Measurements from ENCODE around the gene PCNX2. TPM values are rescaled to one million over a fixed set of nuclear protein-coding genes. Genes with fewer than 3 reads are reported as not detected.

Gene PCNX2
- total and polyA plus RNA-seq, 2 experiments from 2014 or later: 42.9 to 88.3 TPM

GRCh38 chr1:233102341-233102740, 193.2 kb downstream of the PCNX2 start:
- no peaks in the 10 kb centered on the region for H4K20me1 ChIP-seq (replicated peaks; ENCODE audit: insufficient read depth)
- peaks cover 24% of the 10 kb centered on the region for H3K36me3 Mint-ChIP-seq (ENCODE audit: low read depth)
- no peaks in the 10 kb centered on the region for H3K79me2 ChIP-seq (replicated peaks; ENCODE audit: insufficient read depth)
- H3F3A ChIP-seq (replicated peaks; ENCODE audit: low read depth): no peaks in the 10 kb centered on the region
- no peaks in the 10 kb centered on the region for H3K4me1 ChIP-seq (ENCODE audit: insufficient read depth)
- H3K27me3 ChIP-seq (ENCODE audit: insufficient read depth): no peaks in the 10 kb centered on the region
- peaks cover 4% of the 10 kb centered on the region; the same call in 2 of the 3 replicates for H3K4me1 Mint-ChIP-seq
- H3K9me2 ChIP-seq (ENCODE audit: insufficient read depth): no peaks in the 10 kb centered on the region
- H3K36me3 ChIP-seq (ENCODE audit: insufficient read depth): 0 out of 2 replicates have a peak, but pooled peaks cover 8% of the 10 kb centered on the region
- no peaks in the 10 kb centered on the region for H3K9me3 Mint-ChIP-seq
- H3K27ac ChIP-seq (ENCODE audit: low read depth): no peak overlapping the region
- H2AFZ ChIP-seq: no peak overlapping the region
- H3K27me3 Mint-ChIP-seq (ENCODE audit: insufficient read depth, low read depth, poor library complexity): peaks cover 9% of the 10 kb centered on the region
- no peak overlapping the region for H3K27ac Mint-ChIP-seq
- TF ChIP-seq, protein P1, sequence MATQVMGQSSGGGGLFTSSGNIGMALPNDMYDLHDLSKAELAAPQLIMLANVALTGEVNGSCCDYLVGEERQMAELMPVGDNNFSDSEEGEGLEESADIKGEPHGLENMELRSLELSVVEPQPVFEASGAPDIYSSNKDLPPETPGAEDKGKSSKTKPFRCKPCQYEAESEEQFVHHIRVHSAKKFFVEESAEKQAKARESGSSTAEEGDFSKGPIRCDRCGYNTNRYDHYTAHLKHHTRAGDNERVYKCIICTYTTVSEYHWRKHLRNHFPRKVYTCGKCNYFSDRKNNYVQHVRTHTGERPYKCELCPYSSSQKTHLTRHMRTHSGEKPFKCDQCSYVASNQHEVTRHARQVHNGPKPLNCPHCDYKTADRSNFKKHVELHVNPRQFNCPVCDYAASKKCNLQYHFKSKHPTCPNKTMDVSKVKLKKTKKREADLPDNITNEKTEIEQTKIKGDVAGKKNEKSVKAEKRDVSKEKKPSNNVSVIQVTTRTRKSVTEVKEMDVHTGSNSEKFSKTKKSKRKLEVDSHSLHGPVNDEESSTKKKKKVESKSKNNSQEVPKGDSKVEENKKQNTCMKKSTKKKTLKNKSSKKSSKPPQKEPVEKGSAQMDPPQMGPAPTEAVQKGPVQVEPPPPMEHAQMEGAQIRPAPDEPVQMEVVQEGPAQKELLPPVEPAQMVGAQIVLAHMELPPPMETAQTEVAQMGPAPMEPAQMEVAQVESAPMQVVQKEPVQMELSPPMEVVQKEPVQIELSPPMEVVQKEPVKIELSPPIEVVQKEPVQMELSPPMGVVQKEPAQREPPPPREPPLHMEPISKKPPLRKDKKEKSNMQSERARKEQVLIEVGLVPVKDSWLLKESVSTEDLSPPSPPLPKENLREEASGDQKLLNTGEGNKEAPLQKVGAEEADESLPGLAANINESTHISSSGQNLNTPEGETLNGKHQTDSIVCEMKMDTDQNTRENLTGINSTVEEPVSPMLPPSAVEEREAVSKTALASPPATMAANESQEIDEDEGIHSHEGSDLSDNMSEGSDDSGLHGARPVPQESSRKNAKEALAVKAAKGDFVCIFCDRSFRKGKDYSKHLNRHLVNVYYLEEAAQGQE (IDR thresholded peaks at IDR 0.05; ENCODE audit: unreplicated experiment): no peak
- TF ChIP-seq EZH2phosphoT487 (IDR thresholded peaks at IDR 0.05; ENCODE audit: unreplicated experiment): no peak
- no peak for TF ChIP-seq ZNF462 (CRISPR knock-in tag; IDR thresholded peaks at IDR 0.05)
- TF ChIP-seq NANOG (IDR thresholded peaks at IDR 0.05; ENCODE audit: borderline replicate concordance): no peak
- TF ChIP-seq, protein P2, sequence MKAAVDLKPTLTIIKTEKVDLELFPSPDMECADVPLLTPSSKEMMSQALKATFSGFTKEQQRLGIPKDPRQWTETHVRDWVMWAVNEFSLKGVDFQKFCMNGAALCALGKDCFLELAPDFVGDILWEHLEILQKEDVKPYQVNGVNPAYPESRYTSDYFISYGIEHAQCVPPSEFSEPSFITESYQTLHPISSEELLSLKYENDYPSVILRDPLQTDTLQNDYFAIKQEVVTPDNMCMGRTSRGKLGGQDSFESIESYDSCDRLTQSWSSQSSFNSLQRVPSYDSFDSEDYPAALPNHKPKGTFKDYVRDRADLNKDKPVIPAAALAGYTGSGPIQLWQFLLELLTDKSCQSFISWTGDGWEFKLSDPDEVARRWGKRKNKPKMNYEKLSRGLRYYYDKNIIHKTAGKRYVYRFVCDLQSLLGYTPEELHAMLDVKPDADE (IDR thresholded peaks at IDR 0.05): no peak
- no peak for TF ChIP-seq JUNB (IDR thresholded peaks at IDR 0.05; ENCODE audit: unreplicated experiment)
- TF ChIP-seq EZH2 (IDR thresholded peaks at IDR 0.05; ENCODE audit: low read depth, unreplicated experiment): no peak
- no peak for TF ChIP-seq CREB1 (CRISPR knock-in tag; IDR thresholded peaks at IDR 0.05; ENCODE audit: low read depth)
- no peak for TF ChIP-seq ZNF331 (CRISPR knock-in tag; IDR thresholded peaks at IDR 0.05; ENCODE audit: low read depth)
- no peak for TF ChIP-seq ZNF114 (CRISPR knock-in tag; IDR thresholded peaks at IDR 0.05)
- no peak for TF ChIP-seq STAT1 (IDR thresholded peaks at IDR 0.05; ENCODE audit: unreplicated experiment)
- TF ChIP-seq CTCF (conservative IDR thresholded peaks at IDR 0.05; ENCODE audit: low read depth in 2 of 2): no peak
- TF ChIP-seq POLR2AphosphoS5 (IDR thresholded peaks at IDR 0.05; ENCODE audit: low read depth): no peak
- DNase-seq (ENCODE audit: low spot score) (no peak), ATAC-seq (no peak)
- H3K4me2 ChIP-seq: no peak overlapping the region
- H3K4me3 Mint-ChIP-seq: no peak overlapping the region
- H3K4me3 ChIP-seq: no peak overlapping the region
